Kidney (tissue), 14 donors: ENCODE measurements around the gene BCL3. TPM values are rescaled to one million over a fixed set of nuclear protein-coding genes. Genes with fewer than 3 reads are reported as not detected.

Experiments
- DNase-seq, 5 donors: peaks; one replicate each; pipeline ENCODE4 v3.0.0-alpha.2; 2013 to 2020
- FAIRE-seq: peaks from 2 replicates; lab custom pipeline; 2012; peaks lifted over from hg19 to GRCh38; lab: Jason Lieb, UNC
- H3K27ac ChIP-seq, 2 donors: one replicate each; pipeline ENCODE4 v1.7.0; 2013; ENCODE audit warnings: low read depth in 2 of 2, low read length in 2 of 2, inconsistent platforms in 1 of 2
- H3K27me3 ChIP-seq: one replicate; pipeline ENCODE4 v1.7.1; 2013; ENCODE audit warnings: low read length, inconsistent platforms; ENCODE audit not compliant: control insufficient read depth, insufficient read depth
- H3K36me3 ChIP-seq, 3 donors: one replicate each; pipeline versions ENCODE4 v1.7.0 to v1.7.1; 2013; ENCODE audit warnings: low read length in 3 of 3, control low read depth in 1 of 3, inconsistent platforms in 1 of 3; ENCODE audit not compliant: insufficient read depth in 3 of 3, control insufficient read depth in 2 of 3
- H3K4me1 ChIP-seq, 3 donors: one replicate each; pipeline versions ENCODE4 v1.7.0 to v1.7.1; 2013; ENCODE audit warnings: low read length in 3 of 3, inconsistent platforms in 1 of 3, low read depth in 1 of 3; ENCODE audit not compliant: control insufficient read depth in 2 of 3, insufficient read depth in 2 of 3
- H3K4me3 ChIP-seq, 3 donors: one replicate each; pipeline versions ENCODE4 v1.7.0 to v1.8.1; 2013; ENCODE audit warnings: low read length in 3 of 3, control low read depth in 1 of 3, inconsistent platforms in 1 of 3
- H3K9ac ChIP-seq, 3 donors: one replicate each; pipeline versions ENCODE4 v1.7.0 to v1.7.1; 2013; ENCODE audit warnings: low read length in 3 of 3, control low read depth in 1 of 3, inconsistent platforms in 1 of 3
- H3K9me3 ChIP-seq, 3 donors: one replicate each; pipeline versions ENCODE4 v1.7.0 to v1.7.1; 2013; ENCODE audit warnings: low read length in 3 of 3, control low read depth in 1 of 3, inconsistent platforms in 1 of 3; ENCODE audit not compliant: control insufficient read depth in 2 of 3, insufficient read depth in 1 of 3
- intact Hi-C: fragments of 100-400 bp; cut with DNase I; formaldehyde crosslinking; loops from one replicate; pipeline ENCODE4 v1.11.1; 2022
- polyA plus RNA-seq: library from polyadenylated mRNA; stranded (reverse); fragments of 350-450 nt; fragmentation: Illumina TruSeq; extraction: RNeasy Lipid Tissue Mini Kit (QIAGEN cat#74804); gene quantifications from one replicate; pipeline ENCODE4 v1.2.3, GENCODE V29; 2014; ENCODE audit warnings: low read depth, low replicate concordance; ENCODE audit not compliant: insufficient read depth
- total RNA-seq: library from RNA; stranded (reverse); fragmentation: NEBNext Ultra II Directional; extraction: Animal tissue kit (Norgen Biotek cat#: 25700); gene quantifications from one replicate; pipeline ENCODE4 v1.2.1, GENCODE V29; 2021
- TF ChIP-seq, protein P1 (sequence below): IDR thresholded peaks from 3 replicates; pipeline ENCODE4 v1.5.1; 2012; ENCODE audit warnings: mild to moderate bottlenecking, moderate library complexity, borderline replicate concordance; ENCODE audit not compliant: insufficient read depth; ENCODE audit errors: extremely low read depth
- donor health status: control.
- donor health status: control.
- donor health status: control.
- donor health status: control.
- donor health status: control.
- donor health status: DM: yes; HTN: yes; CAD: no.
- donor health status: Normal renal cell carcinoma (clear cell type).

Gene BCL3
- total and polyA plus RNA-seq, 2 donors from 2014 or later = 23.2 to 86.8 TPM

DNA sequence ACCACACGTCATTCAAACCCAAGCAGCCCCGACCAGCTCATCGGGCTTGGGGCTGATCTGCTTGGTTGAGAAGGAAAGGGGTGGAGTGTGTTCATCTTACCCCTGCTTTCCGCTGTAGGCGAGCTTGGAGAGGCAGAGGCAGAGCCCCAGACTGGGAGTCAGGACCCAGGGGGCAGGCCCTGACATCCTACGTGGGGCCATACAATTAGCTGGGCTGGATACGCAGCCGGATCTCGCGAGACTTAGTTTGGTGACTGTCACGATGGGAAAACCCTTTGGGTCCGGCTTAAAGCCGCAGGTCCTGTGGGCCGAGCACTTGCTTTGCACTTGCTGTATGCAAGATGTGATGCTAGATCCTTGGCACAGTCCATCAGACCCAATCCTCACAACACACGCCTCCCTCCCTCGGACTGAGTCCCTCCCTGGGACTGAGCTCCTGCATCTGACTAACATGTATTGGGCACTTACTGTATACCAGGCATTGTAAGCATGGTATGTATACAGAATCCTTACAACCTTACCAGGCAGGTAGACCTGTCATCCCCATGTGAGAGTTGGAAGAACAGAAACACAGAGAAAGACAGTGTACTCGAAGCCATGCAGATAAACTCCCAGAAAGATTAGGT, 45.8 kb upstream of the BCL3 start:
- FAIRE-seq = no peak
- TF ChIP-seq, protein P1, sequence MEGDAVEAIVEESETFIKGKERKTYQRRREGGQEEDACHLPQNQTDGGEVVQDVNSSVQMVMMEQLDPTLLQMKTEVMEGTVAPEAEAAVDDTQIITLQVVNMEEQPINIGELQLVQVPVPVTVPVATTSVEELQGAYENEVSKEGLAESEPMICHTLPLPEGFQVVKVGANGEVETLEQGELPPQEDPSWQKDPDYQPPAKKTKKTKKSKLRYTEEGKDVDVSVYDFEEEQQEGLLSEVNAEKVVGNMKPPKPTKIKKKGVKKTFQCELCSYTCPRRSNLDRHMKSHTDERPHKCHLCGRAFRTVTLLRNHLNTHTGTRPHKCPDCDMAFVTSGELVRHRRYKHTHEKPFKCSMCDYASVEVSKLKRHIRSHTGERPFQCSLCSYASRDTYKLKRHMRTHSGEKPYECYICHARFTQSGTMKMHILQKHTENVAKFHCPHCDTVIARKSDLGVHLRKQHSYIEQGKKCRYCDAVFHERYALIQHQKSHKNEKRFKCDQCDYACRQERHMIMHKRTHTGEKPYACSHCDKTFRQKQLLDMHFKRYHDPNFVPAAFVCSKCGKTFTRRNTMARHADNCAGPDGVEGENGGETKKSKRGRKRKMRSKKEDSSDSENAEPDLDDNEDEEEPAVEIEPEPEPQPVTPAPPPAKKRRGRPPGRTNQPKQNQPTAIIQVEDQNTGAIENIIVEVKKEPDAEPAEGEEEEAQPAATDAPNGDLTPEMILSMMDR = no peak

DNA sequence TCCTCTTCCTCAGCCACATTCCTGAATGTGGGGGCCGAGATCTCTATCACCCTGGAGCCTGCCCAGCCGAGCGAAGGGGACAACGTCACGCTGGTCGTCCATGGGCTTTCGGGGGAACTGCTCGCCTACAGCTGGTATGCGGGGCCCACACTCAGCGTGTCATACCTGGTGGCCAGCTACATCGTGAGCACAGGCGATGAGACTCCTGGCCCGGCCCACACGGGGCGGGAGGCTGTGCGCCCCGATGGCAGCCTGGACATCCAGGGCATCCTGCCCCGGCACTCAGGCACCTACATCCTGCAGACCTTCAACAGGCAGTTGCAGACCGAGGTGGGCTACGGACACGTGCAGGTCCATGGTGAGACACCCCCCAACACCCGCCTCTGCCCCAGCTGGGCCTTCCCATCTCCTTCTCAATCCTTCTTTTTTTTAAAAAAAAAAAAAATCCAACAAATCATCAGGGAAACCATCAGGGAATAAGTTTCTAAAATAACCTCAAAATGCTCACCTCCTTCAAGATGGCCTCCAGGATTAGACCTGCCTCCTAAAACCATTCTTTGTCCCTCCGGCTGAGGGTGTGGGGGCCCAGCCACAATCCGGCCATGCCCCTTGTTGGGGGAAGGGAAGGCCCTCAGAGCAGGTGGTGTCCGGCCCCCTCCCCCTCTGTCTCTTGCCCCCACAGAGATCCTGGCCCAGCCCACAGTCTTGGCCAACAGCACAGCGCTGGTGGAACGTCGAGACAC, 45.0 kb upstream of the BCL3 start:
- no peak overlapping the region for H3K27ac ChIP-seq
- no peak overlapping the region for H3K4me3 ChIP-seq
- H3K36me3 ChIP-seq = no peaks in the 10 kb centered on the region
- H3K9me3 ChIP-seq = no peaks in the 10 kb centered on the region
- DNase-seq = peak in 1 of 5 donors; percentile 70
- H3K9ac ChIP-seq = no peak overlapping the region
- no peak for FAIRE-seq
- no peaks in the 10 kb centered on the region for H3K4me1 ChIP-seq
- intact Hi-C loops = no loop called here
- H3K27me3 ChIP-seq = no peaks in the 10 kb centered on the region
- TF ChIP-seq, protein P1 = no peak

More for the DNA sequence above, 45.8 kb upstream of the BCL3 start:
- Histone ChIP-seq H3K27me3 (no peaks in the 10 kb centered on the region), H3K36me3 (no peaks in the 10 kb centered on the region), H3K9ac (no peak overlapping the region), H3K4me3 (no peak overlapping the region), H3K4me1 (no peaks in the 10 kb centered on the region), H3K27ac (no peak overlapping the region), H3K9me3 (no peaks in the 10 kb centered on the region)
- intact Hi-C loops = no loop called here
- no peak for DNase-seq

DNA sequence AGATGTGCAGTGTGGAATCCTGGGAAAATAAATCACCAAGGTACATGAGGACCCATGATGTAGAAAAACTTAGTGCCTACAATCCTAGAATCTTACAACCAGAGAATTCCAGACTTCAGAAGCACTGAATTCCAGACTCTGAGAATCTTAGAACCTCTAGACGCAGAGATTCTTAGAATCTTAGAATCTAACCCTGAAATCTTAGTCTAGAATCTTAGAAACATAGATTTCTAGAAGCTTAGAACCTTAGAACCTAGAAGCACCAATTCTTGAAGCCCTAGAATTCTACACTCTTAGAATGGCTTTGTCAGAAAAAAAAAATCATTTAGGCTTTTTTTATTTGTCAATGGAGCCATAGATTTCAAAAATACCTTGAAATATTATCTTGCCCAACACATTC, 43.5 kb upstream of the BCL3 start:
- Histone ChIP-seq H3K9ac (no peak overlapping the region), H3K27me3 (no peaks in the 10 kb centered on the region), H3K4me1 (no peaks in the 10 kb centered on the region), H3K27ac (no peak overlapping the region), H3K36me3 (no peaks in the 10 kb centered on the region), H3K9me3 (no peaks in the 10 kb centered on the region), H3K4me3 (no peak overlapping the region)
- TF ChIP-seq, protein P1 = no peak
- no peak for FAIRE-seq
- no peak for DNase-seq
- intact Hi-C loops = no loop called here
